Activated CD8-positive, alpha-beta T cell treated with anti-CD3 and anti-CD28 coated beads, Interleukin-2, amount 10 ng/mL, durations not matched to agents 7 days and 5 days (primary cell): ENCODE measurements around the gene TRAK1. TPM values are rescaled to one million over a fixed set of nuclear protein-coding genes. Genes with fewer than 3 reads are reported as not detected.

Experiments
- ATAC-seq: fragments of 150-1000 bp; cut with Tn5 transposase; one replicate; pipeline ENCODE4 v1.10.0; 2021; ENCODE audit warnings: moderate library complexity
- CTCF ChIA-PET: fragments of 350-600 bp; sonication (Branson Sonifier 250); formaldehyde crosslinking; loops from one replicate; lab custom pipeline; 2021; ENCODE audit warnings: antibody characterized with exemption; lab: Charles Lee
- POLR2A ChIA-PET: fragments of 350-600 bp; sonication (Branson Sonifier 250); formaldehyde crosslinking; loops from one replicate; lab custom pipeline; 2021; ENCODE audit warnings: antibody characterized with exemption; lab: Charles Lee
- DNase-seq: peaks from one replicate; pipeline ENCODE4 v3.0.0-alpha.2; 2020
- H3K27ac Mint-ChIP-seq: one replicate; pipeline ENCODE4 v1.8.0; 2021; ENCODE audit warnings: mild to moderate bottlenecking, mixed read lengths
- H3K27me3 Mint-ChIP-seq: one replicate; pipeline ENCODE4 v1.8.0; 2021; ENCODE audit warnings: low read depth, mixed read lengths
- H3K36me3 Mint-ChIP-seq: one replicate; pipeline ENCODE4 v1.8.0; 2021; ENCODE audit warnings: low read depth, mixed read lengths
- H3K4me1 Mint-ChIP-seq: one replicate; pipeline ENCODE4 v1.8.0; 2021; ENCODE audit warnings: low read depth, mixed read lengths
- H3K4me3 Mint-ChIP-seq: one replicate; pipeline ENCODE4 v1.8.0; 2021; ENCODE audit warnings: mild to moderate bottlenecking, mixed read lengths
- H3K9me3 Mint-ChIP-seq: one replicate; pipeline ENCODE4 v1.8.0; 2022; ENCODE audit warnings: mixed read lengths; ENCODE audit not compliant: insufficient read depth
- total RNA-seq, 2 experiments: library from RNA; stranded (reverse); gene quantifications; one replicate each; pipeline ENCODE4 v1.2.3, GENCODE V29; 2021

Gene TRAK1
- total RNA-seq, 2 experiments from 2014 or later, result 28.6 to 28.7 TPM

DNA sequence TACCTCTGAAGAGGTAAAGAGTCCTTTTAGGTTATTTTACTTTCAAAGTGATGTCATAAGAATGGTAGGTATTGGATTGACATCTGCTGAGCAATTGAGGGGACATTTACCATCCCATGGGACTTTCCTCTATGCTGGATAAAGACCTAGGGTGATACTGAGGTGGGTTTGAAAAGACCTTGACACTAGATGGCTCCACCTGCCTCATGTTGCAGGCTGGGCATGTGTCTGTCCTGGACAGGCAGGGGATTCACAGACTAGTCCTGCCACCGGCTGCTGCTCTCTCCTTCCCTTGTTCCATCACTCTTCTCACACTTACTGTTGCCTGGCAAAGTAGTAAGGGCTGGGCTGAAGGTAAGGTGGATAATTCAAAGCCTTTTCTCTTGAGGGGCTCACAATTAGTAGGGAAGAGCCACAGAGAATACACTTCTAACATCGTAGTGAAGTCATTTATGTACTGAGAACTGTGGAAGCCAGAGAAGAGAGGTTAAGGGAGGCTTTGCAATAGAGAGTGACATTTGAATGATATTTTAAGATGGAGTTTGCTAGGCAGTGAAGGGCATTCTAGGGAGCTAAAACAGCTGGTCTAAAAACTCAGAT, 27.7 kb downstream of the TRAK1 start:
- POLR2A ChIA-PET, result no interaction called here
- Mint-ChIP-seq H3K27me3 (no peaks in the 10 kb centered on the region), H3K4me3 (no peak overlapping the region), H3K4me1 (peaks cover 44% of the 10 kb centered on the region), H3K9me3 (no peaks in the 10 kb centered on the region), H3K36me3 (no peaks in the 10 kb centered on the region), H3K27ac (peak overlapping the region; percentile 7)
- ATAC-seq (peak; percentile 75), DNase-seq (peak; percentile 61)
- CTCF ChIA-PET, result interaction anchor here (0.7 to 5.5 kb wide), 9 partner anchors 19 to 236 kb away, joined by 3 to 84 read pairs (median 3); no protein-coding TSS in a partner anchor

DNA sequence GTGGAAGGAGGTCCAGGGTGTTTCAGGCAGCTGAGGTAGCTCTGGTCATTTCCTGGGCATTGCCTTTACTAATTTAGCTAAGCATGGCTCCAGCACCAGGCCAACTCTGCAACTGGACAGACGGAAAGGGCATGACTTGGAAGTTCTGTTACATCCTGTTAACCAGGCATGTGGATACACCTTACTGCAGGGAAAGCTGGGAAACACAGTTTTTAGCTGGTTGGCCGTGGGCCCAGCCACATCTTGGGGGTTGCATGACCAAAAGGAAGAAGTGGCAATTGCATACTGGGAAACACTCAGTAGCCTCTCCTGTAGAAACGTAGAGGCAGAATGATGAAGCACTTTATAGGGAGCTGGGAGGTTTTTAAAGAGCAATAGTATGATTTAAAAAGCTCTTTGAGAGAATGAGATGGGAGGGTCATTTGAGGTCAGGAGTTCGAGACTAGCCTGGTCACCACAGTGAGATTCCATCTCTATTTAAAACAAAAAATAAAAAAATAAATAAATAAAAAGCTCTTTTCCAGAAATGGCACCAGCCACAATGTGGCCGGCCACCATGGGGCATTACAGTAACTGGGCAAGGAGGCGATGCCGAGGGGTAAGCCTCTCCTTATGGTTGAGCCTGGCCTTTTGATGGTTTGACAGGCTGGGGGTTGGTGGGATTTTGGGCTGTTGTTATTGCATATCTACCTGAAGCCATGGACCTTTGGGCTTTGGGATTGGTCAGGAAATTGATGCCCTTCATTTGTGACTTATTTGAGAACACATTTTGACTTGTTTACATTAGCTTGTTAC, 28.6 kb downstream of the TRAK1 start:
- DNase-seq (no peak), ATAC-seq (no peak)
- ChIA-PET POLR2A (no interaction called here), CTCF (interaction anchor here (0.6 to 5.5 kb wide), 11 partner anchors 20 to 321 kb away, joined by 3 to 84 read pairs (median 3); no protein-coding TSS in a partner anchor)
- peaks cover 2% of the 10 kb centered on the region for H3K36me3 Mint-ChIP-seq
- no peaks in the 10 kb centered on the region for H3K9me3 Mint-ChIP-seq
- H3K4me3 Mint-ChIP-seq, result no peak overlapping the region
- H3K27me3 Mint-ChIP-seq, result no peaks in the 10 kb centered on the region
- H3K4me1 Mint-ChIP-seq, result peaks cover 44% of the 10 kb centered on the region
- no peak overlapping the region for H3K27ac Mint-ChIP-seq

DNA sequence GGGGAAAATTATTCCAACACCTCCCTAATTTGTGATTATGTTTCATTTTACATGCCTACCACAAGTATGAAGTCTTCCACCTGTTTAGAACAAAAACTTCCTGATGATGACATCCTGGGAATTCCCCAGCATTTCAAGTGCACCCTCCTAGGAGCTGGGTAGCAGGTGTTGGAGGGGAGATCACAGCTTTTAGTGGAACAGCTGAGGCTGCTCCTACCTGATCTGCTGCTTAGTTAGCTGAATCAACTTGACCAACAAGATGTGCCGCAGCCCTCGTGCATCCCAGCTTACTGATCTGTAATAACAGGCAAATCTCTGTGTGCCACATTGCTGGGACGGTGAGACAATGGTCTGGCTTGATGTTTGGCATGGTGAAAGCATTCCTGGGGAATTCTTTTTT, 29.7 kb downstream of the TRAK1 start:
- H3K4me3 Mint-ChIP-seq, result no peak overlapping the region
- no peak for DNase-seq
- CTCF ChIA-PET, result interaction anchor here (1.3 to 5.5 kb wide), 6 partner anchors 19 to 126 kb away, joined by 3 to 84 read pairs (median 6); no protein-coding TSS in a partner anchor
- POLR2A ChIA-PET, result no interaction called here
- ATAC-seq, result no peak
- no peaks in the 10 kb centered on the region for H3K9me3 Mint-ChIP-seq
- H3K27ac Mint-ChIP-seq, result no peak overlapping the region
- peaks cover 9% of the 10 kb centered on the region for H3K36me3 Mint-ChIP-seq
- H3K4me1 Mint-ChIP-seq, result peaks cover 44% of the 10 kb centered on the region
- H3K27me3 Mint-ChIP-seq, result no peaks in the 10 kb centered on the region

DNA sequence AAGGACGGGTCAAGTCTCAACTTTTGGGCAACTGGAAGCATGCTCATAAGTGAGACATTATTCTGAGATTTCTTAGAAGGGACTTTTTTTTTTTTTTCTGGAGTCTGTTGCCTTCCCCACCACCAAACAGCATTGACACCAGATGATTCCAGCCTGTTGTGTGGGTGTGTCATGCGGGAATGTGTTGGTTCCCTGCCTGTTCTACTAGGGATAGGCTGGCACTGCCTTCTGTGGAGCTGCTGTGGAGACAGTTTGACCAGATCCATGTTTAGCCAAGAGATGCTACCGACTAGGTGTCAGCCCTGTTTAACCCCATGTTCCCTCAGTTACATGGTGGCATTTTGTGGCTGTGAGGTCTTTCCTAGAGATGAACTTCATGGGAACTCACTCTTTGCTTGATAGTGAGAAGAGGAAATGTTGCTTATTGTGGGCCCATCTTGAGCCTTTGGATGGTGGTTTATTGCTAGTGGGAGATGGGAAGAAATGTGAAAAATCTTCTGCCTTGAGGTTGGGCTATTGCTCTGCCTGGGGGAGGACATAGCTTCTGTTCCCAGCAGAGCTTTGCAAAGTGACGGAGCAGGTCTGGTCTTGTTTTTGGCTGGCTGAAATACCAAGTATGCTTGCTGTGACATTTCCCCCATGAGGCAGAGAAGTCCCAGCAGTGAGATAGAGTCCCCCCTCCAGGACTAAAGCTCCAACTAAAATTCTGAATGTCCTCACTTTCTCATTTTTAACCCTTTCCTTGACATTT, 31.3 kb downstream of the TRAK1 start:
- Mint-ChIP-seq H3K4me1 (peaks cover 41% of the 10 kb centered on the region), H3K36me3 (peaks cover 14% of the 10 kb centered on the region), H3K9me3 (no peaks in the 10 kb centered on the region), H3K27me3 (no peaks in the 10 kb centered on the region), H3K27ac (no peak overlapping the region), H3K4me3 (no peak overlapping the region)
- CTCF ChIA-PET, result interaction anchor here (1.5 kb wide), 1 partner anchor 321 kb away, joined by 4 read pairs; no protein-coding TSS in a partner anchor
- DNase-seq, result no peak
- no peak for ATAC-seq
- POLR2A ChIA-PET, result no interaction called here

DNA sequence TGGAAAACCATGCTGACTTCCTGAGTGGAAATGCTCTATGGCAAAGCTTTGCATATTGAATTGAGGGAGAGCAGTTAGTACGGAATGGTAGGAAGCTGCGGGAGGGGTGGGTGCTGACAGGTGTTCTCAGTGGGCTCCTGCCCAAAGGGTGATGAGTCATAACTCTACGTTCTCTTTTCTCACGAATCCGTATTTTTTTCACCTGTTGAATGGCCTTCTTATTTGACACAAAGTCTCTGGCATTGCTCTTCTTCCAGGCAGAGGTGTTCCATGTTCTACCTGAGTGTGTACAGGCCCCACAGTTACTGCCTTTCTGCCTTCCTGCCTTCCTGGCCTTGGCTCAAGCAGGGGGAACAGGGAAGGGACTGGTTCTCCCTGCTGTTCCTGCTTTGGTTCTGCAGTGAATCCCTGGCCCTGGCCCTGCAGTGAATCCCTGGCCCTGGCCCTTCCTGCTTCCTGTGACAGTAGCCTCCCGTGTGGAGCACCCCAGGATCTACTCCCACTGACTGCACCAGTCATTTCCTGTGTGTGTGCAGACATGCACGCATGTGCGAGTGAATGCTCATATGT, 31.9 kb downstream of the TRAK1 start:
- DNase-seq, result no peak
- POLR2A ChIA-PET, result no interaction called here
- H3K9me3 Mint-ChIP-seq, result no peaks in the 10 kb centered on the region
- no peak for ATAC-seq
- CTCF ChIA-PET, result interaction anchor here (1.5 kb wide), 1 partner anchor 320 kb away, joined by 4 read pairs; no protein-coding TSS in a partner anchor
- H3K4me1 Mint-ChIP-seq, result peaks cover 39% of the 10 kb centered on the region
- H3K27me3 Mint-ChIP-seq, result no peaks in the 10 kb centered on the region
- peaks cover 14% of the 10 kb centered on the region for H3K36me3 Mint-ChIP-seq
- H3K4me3 Mint-ChIP-seq, result no peak overlapping the region
- H3K27ac Mint-ChIP-seq, result no peak overlapping the region

DNA sequence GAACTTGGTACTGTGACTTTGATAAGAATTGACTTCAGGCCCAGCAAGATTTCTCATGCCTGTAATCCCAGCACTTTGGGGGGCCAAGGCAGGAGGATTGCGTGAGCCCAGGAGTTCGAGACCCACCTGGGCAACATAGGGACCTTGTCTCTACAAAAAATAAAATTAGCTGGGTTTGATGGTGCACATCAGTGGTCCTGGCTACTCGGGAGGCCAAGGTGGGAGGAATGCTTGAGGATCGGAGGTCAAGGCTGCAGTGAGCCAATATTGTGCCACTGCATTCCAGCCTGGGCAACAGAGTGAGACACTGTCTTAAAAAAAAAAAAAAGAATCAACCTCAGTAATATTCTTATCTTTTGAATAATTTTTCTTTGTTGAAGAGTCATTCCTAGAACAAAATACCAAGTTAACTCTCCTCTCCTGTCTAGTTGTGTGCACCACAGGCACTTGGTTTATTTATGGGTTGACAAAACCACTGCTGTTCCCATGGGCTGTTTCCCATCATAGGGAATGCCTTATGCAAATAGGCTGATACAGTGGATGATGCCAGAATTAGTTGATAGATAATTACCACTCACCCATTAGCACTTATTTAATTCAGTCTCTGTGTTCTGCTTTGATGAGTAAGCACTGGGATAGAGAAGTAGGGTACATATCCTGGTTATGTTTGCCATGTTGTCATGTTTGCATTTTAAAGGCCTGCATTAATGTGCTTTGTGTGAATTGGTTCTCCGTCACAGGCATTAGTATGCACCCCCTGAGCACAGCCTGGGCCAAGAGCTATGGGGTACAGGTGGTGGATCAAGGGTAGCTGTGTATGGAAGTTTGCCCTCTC, 32.9 kb downstream of the TRAK1 start:
- peaks cover 34% of the 10 kb centered on the region for H3K4me1 Mint-ChIP-seq
- no peaks in the 10 kb centered on the region for H3K9me3 Mint-ChIP-seq
- ChIA-PET CTCF (interaction anchor here (1.5 kb wide), 1 partner anchor 67 kb away, joined by 9 read pairs; no protein-coding TSS in a partner anchor), POLR2A (no interaction called here)
- H3K27ac Mint-ChIP-seq, result no peak overlapping the region
- ATAC-seq (no peak), DNase-seq (no peak)
- H3K36me3 Mint-ChIP-seq, result peaks cover 14% of the 10 kb centered on the region
- no peak overlapping the region for H3K4me3 Mint-ChIP-seq
- no peaks in the 10 kb centered on the region for H3K27me3 Mint-ChIP-seq

DNA sequence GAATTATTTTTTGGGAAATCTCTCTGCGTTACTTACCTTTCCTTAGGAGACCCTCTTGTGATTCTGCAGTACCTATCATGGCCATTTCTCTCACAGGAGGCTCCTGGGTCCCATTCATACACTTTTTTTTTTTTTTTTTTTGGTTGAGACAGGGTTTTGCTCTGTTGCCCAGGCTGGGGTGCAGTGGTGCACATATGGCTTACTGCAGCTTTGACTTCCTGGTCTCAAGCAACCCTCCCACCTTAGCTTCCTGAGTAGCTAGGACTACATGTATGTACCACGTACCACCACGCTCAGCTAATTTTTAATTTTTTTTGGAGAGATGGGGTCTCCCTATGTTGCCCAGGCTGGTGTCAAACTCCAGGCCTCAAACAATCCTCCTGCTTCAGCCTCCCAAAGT, 36.1 kb downstream of the TRAK1 start:
- no peak for ATAC-seq
- DNase-seq, result no peak
- Mint-ChIP-seq H3K9me3 (no peaks in the 10 kb centered on the region), H3K4me3 (no peak overlapping the region), H3K27ac (no peak overlapping the region), H3K4me1 (peaks cover 18% of the 10 kb centered on the region), H3K36me3 (peaks cover 14% of the 10 kb centered on the region), H3K27me3 (no peaks in the 10 kb centered on the region)
- CTCF ChIA-PET, result no interaction called here
- POLR2A ChIA-PET, result no interaction called here

DNA sequence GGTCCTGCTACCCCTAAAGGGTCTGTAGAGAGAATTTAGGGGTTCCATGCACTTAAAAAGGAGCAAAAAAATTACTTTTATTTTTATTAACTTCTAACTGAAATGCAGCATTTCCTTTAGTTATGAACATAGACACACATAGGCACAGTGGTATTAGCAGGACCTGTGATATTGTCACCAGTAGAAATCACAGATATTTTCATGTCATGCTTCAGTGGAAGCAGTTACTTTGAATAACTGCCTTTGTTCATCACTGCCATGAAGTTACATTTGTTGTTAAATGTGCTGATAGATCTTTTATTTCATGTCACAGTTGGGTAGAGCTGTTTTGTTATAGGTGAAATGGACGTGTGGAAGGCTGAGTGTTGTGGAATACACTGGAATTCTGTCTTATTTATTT, 37.4 kb downstream of the TRAK1 start:
- Mint-ChIP-seq H3K27ac (no peak overlapping the region), H3K9me3 (no peaks in the 10 kb centered on the region), H3K4me3 (no peak overlapping the region), H3K36me3 (peaks cover 14% of the 10 kb centered on the region), H3K27me3 (no peaks in the 10 kb centered on the region), H3K4me1 (peaks cover 5% of the 10 kb centered on the region)
- no peak for ATAC-seq
- ChIA-PET CTCF (interaction anchor here (1.1 to 1.4 kb wide), 2 partner anchors 63 to 315 kb away, joined by 4 to 5 read pairs; no protein-coding TSS in a partner anchor), POLR2A (no interaction called here)
- DNase-seq, result no peak

DNA sequence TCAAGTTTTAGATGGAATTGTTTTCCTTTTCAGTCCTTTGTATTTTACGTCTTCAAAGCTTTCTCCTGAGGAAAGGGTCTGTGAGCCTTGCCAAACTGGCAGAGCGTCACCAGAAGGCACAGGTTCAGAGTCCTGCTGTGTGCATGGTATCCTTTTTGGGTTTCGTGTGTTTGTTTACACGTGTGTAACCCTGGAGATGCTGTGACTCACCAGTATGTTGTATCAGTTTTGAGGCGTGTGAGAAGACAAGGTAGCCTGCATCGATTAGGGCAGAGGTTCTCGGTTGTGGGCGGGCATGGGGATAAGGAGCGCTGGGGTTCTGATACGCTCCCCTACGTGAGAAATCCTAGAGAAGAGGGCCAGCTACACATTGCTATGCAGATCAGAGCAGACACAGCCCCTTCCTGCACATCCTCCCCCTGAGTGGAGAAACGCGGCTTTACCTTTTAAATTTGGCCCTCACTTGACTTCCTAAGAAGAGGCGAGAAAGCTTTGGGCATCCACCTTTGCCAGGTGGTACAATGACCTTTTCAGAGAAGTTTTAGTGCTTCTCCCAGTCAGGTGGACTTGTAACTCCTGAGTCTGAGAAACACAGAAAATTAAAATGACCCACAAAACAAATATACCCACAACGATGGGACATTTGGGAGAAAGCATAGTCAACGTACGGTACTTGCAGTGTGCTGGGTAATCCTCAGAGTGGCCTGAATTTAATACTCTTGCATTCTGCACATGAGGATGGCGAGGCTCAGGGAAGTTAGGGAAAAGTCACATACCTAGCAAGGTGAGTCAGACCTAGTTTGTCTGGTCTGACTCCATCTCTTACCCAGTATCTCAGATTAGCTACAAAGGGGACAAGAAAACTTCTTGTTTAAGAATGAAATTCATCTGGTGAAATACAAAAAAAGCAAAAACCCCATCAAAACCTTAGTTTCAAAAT, 38.1 kb downstream of the TRAK1 start:
- H3K36me3 Mint-ChIP-seq, result peaks cover 14% of the 10 kb centered on the region
- H3K27ac Mint-ChIP-seq, result no peak overlapping the region
- H3K27me3 Mint-ChIP-seq, result no peaks in the 10 kb centered on the region
- H3K9me3 Mint-ChIP-seq, result no peaks in the 10 kb centered on the region
- ChIA-PET POLR2A (no interaction called here), CTCF (interaction anchor here (1.1 to 1.6 kb wide), 3 partner anchors 12 to 62 kb away, joined by 3 to 5 read pairs (median 5); no protein-coding TSS in a partner anchor)
- no peak overlapping the region for H3K4me3 Mint-ChIP-seq
- DNase-seq (no peak), ATAC-seq (no peak)
- H3K4me1 Mint-ChIP-seq, result peaks cover 3% of the 10 kb centered on the region

DNA sequence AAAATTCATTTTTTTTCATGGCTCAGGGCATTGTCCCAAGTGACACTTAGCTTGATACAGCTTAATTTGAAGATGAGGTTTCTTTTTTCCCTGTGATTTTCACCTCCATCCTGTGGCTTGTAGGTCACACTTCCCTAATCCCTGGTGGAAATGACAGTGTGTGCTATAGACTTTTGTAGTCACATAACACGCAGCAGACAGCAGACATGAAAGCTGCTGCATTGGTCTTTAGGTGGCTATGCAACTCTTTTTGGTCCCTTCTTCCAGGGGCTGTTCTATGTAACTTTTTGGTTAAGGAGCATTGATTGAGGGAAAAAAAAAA, 38.8 kb downstream of the TRAK1 start:
- POLR2A ChIA-PET, result no interaction called here
- Mint-ChIP-seq H3K27ac (no peak overlapping the region), H3K4me1 (peaks cover 3% of the 10 kb centered on the region), H3K36me3 (peaks cover 10% of the 10 kb centered on the region), H3K27me3 (no peaks in the 10 kb centered on the region), H3K9me3 (no peaks in the 10 kb centered on the region), H3K4me3 (no peak overlapping the region)
- DNase-seq (no peak), ATAC-seq (no peak)
- CTCF ChIA-PET, result interaction anchor here (1.1 to 1.6 kb wide), 2 partner anchors 13 to 61 kb away, joined by 3 to 5 read pairs; no protein-coding TSS in a partner anchor
